ENCODE measurements around the gene VWA3A. TPM values are rescaled to one million over a fixed set of nuclear protein-coding genes. Genes with fewer than 3 reads are reported as not detected.
A peak's percentile ranks its signal among the peaks of the same experiment; 100 is the strongest.

The VWA3A gene
- total RNA-seq, 1 experiment from 2014 or later: not detected

DNA sequence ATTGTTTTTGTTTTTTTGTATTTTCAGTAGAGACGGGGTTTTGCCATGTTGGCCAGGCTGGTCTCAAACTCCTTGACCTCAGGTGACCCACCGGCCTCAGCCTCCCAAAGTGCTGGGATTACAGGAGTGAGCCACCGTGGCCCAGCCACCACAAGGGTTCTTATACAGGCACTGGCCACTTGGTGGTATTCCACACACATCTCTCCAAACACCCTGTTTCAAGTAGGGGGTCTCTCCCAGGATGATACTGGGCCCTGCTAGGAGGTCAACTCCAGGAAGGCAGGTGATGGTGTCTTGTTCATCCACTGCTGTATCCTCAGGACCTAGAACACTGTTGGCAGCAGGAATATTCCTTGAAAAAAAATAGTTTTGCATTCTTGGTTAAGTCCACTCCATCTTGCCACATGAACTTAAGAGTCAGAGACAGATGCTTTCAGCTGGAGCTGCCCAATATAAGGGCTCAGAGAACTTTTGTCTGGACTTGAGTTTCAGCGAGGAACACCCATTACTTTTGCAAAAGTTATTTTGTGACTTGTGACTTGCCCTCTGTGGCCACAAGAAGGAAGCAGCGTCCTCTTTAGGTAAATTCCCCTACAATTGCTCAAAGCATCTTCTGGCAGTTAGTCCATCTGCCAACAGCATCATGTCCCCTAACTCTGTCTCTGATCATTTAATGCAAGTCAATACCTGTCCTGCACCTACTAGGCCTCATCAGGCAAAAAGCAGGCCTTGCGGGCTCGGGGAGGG, 106.4 kb downstream of the VWA3A start:
- H3K4me3 ChIP-seq (ENCODE audit: low read depth in 2 of 2, low read length in 2 of 2): no peak overlapping the region
- DNase-seq (ENCODE audit: low read depth, low spot score): no peak
- H3K9me3 ChIP-seq (ENCODE audit: control insufficient read depth, insufficient read depth, low read depth, low read length): no peaks in the 10 kb centered on the region
- H3K27me3 ChIP-seq (ENCODE audit: control insufficient read depth, insufficient read depth, low read length): no peaks in the 10 kb centered on the region
- no peak overlapping the region for H3K27ac ChIP-seq (ENCODE audit: low read length)
- BruUV-seq (replicated peaks): no TSS peak
- H3K4me1 ChIP-seq (ENCODE audit: control insufficient read depth, insufficient read depth, low read length): peaks cover 13% of the 10 kb centered on the region
- TF ChIP-seq, protein P1, sequence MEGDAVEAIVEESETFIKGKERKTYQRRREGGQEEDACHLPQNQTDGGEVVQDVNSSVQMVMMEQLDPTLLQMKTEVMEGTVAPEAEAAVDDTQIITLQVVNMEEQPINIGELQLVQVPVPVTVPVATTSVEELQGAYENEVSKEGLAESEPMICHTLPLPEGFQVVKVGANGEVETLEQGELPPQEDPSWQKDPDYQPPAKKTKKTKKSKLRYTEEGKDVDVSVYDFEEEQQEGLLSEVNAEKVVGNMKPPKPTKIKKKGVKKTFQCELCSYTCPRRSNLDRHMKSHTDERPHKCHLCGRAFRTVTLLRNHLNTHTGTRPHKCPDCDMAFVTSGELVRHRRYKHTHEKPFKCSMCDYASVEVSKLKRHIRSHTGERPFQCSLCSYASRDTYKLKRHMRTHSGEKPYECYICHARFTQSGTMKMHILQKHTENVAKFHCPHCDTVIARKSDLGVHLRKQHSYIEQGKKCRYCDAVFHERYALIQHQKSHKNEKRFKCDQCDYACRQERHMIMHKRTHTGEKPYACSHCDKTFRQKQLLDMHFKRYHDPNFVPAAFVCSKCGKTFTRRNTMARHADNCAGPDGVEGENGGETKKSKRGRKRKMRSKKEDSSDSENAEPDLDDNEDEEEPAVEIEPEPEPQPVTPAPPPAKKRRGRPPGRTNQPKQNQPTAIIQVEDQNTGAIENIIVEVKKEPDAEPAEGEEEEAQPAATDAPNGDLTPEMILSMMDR (IDR thresholded peaks at IDR 0.05): peak; percentile 48
- no peak for TF ChIP-seq SIN3A (IDR thresholded peaks at IDR 0.05; ENCODE audit: borderline replicate concordance, insufficient read depth, low read depth, low read length)
- no peak for ATAC-seq
- CTCF ChIA-PET: no interaction called here
- no peaks in the 10 kb centered on the region for H3K36me3 ChIP-seq (ENCODE audit: control insufficient read depth, insufficient read depth, low read length)
- intact Hi-C loops (cut with micrococcal nuclease; ENCODE audit: unreplicated experiment): loop anchor here (5.0 kb wide), 1 partner anchor 99 kb away; the partner anchor contains the start of gene POLR3E
- in situ Hi-C loops (cut with HindIII; ENCODE audit: low pct_unique_long_range_greater_than_20kb, low sequenced_read_pairs): loop anchor here (25.0 kb wide), 1 partner anchor 111 kb away; the partner anchor contains the start of gene VWA3A
- POLR2A ChIA-PET: interaction anchor here (0.6 kb wide), 1 partner anchor 168 kb away, joined by 3 read pairs; no protein-coding TSS in a partner anchor

DNA sequence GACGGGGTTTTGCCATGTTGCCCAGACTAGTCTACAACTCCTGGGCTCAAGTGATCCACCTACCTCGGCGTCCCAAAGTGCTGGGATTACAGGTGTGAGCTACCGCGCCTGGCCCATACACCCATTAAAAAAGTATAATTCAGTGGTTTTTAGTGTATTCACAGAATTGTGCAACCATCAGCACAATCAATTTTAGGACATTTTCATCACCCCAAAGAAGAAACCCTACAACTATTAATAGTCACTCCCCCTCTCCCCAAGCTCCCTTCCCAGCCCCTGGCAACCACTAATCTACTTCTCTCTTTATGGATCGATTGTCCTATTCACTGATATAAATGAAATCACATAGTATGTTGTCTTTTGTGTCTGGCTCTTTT, 109.9 kb downstream of the VWA3A start:
- TF ChIP-seq POLR2AphosphoS5 (IDR thresholded peaks at IDR 0.05; ENCODE audit: low read depth, low read length) (no peak), SIN3A (IDR thresholded peaks at IDR 0.05; ENCODE audit: borderline replicate concordance, insufficient read depth, low read depth, low read length) (no peak), TCF7L2 (IDR thresholded peaks at IDR 0.05; ENCODE audit: low read depth, low read length) (no peak)
- TF ChIP-seq, protein P1 (IDR thresholded peaks at IDR 0.05): no peak
- TF ChIP-seq, protein P2, sequence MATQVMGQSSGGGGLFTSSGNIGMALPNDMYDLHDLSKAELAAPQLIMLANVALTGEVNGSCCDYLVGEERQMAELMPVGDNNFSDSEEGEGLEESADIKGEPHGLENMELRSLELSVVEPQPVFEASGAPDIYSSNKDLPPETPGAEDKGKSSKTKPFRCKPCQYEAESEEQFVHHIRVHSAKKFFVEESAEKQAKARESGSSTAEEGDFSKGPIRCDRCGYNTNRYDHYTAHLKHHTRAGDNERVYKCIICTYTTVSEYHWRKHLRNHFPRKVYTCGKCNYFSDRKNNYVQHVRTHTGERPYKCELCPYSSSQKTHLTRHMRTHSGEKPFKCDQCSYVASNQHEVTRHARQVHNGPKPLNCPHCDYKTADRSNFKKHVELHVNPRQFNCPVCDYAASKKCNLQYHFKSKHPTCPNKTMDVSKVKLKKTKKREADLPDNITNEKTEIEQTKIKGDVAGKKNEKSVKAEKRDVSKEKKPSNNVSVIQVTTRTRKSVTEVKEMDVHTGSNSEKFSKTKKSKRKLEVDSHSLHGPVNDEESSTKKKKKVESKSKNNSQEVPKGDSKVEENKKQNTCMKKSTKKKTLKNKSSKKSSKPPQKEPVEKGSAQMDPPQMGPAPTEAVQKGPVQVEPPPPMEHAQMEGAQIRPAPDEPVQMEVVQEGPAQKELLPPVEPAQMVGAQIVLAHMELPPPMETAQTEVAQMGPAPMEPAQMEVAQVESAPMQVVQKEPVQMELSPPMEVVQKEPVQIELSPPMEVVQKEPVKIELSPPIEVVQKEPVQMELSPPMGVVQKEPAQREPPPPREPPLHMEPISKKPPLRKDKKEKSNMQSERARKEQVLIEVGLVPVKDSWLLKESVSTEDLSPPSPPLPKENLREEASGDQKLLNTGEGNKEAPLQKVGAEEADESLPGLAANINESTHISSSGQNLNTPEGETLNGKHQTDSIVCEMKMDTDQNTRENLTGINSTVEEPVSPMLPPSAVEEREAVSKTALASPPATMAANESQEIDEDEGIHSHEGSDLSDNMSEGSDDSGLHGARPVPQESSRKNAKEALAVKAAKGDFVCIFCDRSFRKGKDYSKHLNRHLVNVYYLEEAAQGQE (IDR thresholded peaks at IDR 0.05; ENCODE audit: insufficient read depth in 1 of 2, low read depth in 2 of 2, low read length in 1 of 2): no peak
- H3K27ac ChIP-seq (ENCODE audit: low read length): no peak overlapping the region
- ChIA-PET POLR2A (no interaction called here), CTCF (no interaction called here)
- H3K4me3 ChIP-seq (ENCODE audit: low read depth in 2 of 2, low read length in 2 of 2): no peak overlapping the region
- in situ Hi-C loops (cut with HindIII; ENCODE audit: low pct_unique_long_range_greater_than_20kb, low sequenced_read_pairs) (no loop called here), intact Hi-C loops (cut with micrococcal nuclease; ENCODE audit: unreplicated experiment) (no loop called here)
- ATAC-seq (no peak), DNase-seq (ENCODE audit: low read depth, low spot score) (no peak)
- H3K4me1 ChIP-seq (ENCODE audit: control insufficient read depth, insufficient read depth, low read length): peaks cover 23% of the 10 kb centered on the region
- H3K27me3 ChIP-seq (ENCODE audit: control insufficient read depth, insufficient read depth, low read length): no peaks in the 10 kb centered on the region
- no peaks in the 10 kb centered on the region; the same call in 1 of the 2 replicates for H3K36me3 ChIP-seq (ENCODE audit: control insufficient read depth, insufficient read depth, low read length)
- H3K9me3 ChIP-seq (ENCODE audit: control insufficient read depth, insufficient read depth, low read depth, low read length): no peaks in the 10 kb centered on the region
- BruUV-seq (replicated peaks): no TSS peak

Measured in Panc1 (cell line).